Ammon's horn (tissue), 1 donor: ENCODE results near the gene ADGB.
"Not testable (repeated sequence)": the region's sequence is repeated elsewhere in the genome, so short reads cannot be mapped to it uniquely, and the experiment has no call there.

ENCODE experiments used
- DNase-seq: peaks from one replicate; pipeline ENCODE4 v3.0.0-alpha.2; 2016; ENCODE audit warnings: low spot score

ADGB gene

GRCh38 chr6:146768722-146769121 is 169.9 kb downstream of the ADGB start:
- DNase-seq, result no peak

- DNase-seq, result no peak
Measured at GRCh38 chr6:146770275-146770964, 171.6 kb downstream of the ADGB start.

GRCh38 chr6:146770965-146771735 is 172.4 kb downstream of the ADGB start:
- peak; percentile 39 for DNase-seq

GRCh38 chr6:146775220-146775619 is 176.4 kb downstream of the ADGB start:
- DNase-seq, result no peak

- no peak for DNase-seq
Measured at GRCh38 chr6:146781836-146782235, 183.1 kb downstream of the ADGB start.

- DNase-seq, result peak; percentile 4
Measured at GRCh38 chr6:146785001-146785585, 186.3 kb downstream of the ADGB start.

GRCh38 chr6:146787876-146788508 is 189.2 kb downstream of the ADGB start:
- DNase-seq, result no peak

- no peak for DNase-seq
Measured at GRCh38 chr6:146790561-146791091, 191.9 kb downstream of the ADGB start.

- DNase-seq, result no peak
Measured at GRCh38 chr6:146791930-146792329, 193.2 kb downstream of the ADGB start.

- DNase-seq, result not testable (repeated sequence)
Measured at GRCh38 chr6:146793218-146793617, 194.4 kb downstream of the ADGB start.

- DNase-seq, result no peak
Measured at GRCh38 chr6:146795479-146796133, 196.8 kb downstream of the ADGB start.

GRCh38 chr6:146803167-146803566 is 204.4 kb downstream of the ADGB start:
- not testable (repeated sequence) for DNase-seq

GRCh38 chr6:146803601-146804000 is 204.8 kb downstream of the ADGB start:
- DNase-seq, result no peak

- no peak for DNase-seq
Measured at GRCh38 chr6:146805546-146806325, 207.0 kb downstream of the ADGB start.

- DNase-seq, result not testable (repeated sequence)
Measured at GRCh38 chr6:146809014-146809413, 210.2 kb downstream of the ADGB start.

GRCh38 chr6:146812811-146813321 is 214.1 kb downstream of the ADGB start:
- not testable (repeated sequence) for DNase-seq

GRCh38 chr6:146813554-146813953 is 214.8 kb downstream of the ADGB start:
- no peak for DNase-seq

GRCh38 chr6:146814148-146814750 is 215.5 kb downstream of the ADGB start:
- no peak for DNase-seq

GRCh38 chr6:146815511-146816462 is 217.0 kb downstream of the ADGB start:
- not testable (repeated sequence) for DNase-seq
